Stimulated activated CD4-positive, alpha-beta T cell treated with anti-CD3 and anti-CD28 coated beads, Interleukin-1b, Interleukin-23, amount 100 ng/mL, for 1 hour (primary cell): ENCODE data around the gene LCMT2.

Experiments
- DNase-seq, 2 donors: peaks; one replicate each; pipeline ENCODE4 v3.0.0-alpha.2; 2020; ENCODE audit warnings: low read depth in 2 of 2

The LCMT2 gene, protein sequence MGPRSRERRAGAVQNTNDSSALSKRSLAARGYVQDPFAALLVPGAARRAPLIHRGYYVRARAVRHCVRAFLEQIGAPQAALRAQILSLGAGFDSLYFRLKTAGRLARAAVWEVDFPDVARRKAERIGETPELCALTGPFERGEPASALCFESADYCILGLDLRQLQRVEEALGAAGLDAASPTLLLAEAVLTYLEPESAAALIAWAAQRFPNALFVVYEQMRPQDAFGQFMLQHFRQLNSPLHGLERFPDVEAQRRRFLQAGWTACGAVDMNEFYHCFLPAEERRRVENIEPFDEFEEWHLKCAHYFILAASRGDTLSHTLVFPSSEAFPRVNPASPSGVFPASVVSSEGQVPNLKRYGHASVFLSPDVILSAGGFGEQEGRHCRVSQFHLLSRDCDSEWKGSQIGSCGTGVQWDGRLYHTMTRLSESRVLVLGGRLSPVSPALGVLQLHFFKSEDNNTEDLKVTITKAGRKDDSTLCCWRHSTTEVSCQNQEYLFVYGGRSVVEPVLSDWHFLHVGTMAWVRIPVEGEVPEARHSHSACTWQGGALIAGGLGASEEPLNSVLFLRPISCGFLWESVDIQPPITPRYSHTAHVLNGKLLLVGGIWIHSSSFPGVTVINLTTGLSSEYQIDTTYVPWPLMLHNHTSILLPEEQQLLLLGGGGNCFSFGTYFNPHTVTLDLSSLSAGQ

DNA sequence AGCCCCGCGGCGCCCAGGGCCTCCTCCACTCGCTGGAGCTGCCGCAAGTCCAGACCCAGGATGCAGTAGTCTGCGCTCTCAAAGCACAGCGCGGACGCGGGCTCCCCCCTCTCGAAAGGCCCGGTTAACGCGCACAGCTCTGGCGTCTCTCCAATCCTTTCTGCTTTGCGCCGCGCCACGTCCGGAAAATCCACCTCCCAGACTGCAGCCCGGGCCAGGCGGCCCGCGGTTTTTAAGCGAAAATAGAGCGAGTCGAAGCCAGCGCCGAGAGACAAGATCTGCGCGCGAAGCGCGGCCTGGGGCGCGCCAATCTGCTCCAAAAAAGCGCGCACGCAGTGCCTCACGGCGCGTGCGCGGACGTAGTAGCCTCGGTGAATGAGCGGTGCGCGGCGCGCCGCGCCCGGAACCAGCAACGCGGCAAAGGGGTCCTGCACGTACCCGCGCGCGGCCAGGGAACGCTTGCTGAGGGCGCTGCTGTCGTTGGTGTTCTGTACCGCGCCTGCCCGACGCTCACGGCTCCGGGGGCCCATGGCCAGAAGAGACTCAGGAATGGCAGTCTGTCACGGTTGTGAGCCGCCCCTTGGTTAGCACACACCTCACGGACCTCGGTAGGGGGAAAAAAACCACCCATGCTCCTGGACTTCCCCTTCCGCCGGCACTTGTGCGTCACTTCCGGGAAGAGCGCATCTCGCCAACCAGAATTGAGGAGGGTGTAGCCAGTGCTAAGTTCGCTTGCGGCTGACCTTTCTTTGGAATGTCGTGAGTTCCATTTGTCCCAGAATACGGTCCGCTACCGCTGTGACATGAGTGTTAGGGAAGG is at the start of gene LCMT2:
Gene LCMT2 (minus strand): TSS at position 614 of the 820 bp plus-strand sequence. CDS start 84 bp downstream, at position 530.
- DNase-seq = peak; percentile 70 to 71

DNA sequence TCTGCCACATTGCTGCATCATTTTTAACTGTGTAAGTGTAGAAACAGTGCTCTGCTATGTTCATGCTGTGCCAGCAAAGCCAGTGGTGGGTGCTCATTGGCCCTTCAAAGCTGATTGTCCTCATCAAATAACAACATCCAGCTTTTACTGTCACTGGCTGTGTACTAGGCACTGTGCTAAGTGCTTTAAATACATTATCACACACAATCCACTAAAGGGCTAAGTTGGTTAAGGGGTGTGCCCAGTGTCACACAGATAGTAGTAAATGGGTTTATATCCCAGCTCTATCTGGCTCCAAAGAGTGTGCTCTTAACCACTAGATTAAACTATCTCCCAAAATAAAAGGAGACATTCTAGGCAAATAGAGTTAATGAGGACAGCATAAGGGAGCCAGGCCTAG is 48.2 kb upstream of the LCMT2 start:
- DNase-seq = no peak

DNA sequence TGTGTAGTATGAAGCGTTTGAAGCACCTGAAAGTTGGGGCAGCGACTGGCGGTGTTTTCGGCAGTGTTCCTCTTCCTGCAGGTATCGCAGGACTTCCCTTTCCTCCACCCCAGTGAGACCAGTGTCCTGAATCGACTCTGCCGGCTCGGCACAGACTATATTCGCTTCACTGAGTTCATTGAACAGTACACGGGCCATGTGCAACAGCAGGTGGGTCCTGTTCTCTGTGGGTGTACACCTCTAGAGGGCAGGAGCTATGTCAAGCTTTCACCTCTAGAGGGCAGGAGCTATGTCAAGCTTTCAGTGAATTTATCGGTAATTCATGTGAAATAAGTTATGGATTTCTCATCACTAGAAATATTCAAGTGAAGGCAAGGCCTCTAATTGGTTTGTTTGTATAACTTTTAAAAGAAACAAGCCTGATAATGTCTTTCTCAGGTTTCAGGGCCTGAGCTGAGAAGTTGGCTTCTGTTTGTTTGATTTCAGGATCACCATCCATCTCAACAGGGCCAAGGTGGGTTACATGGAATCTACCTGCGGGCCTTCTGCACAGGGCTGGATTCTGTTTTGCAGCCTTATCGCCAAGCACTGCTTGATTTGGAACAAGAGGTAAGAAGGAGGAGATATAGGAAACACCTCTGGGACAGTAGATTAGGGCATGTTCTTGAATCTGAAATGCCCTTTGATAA is 45.8 kb upstream of the LCMT2 start:
- no peak for DNase-seq

DNA sequence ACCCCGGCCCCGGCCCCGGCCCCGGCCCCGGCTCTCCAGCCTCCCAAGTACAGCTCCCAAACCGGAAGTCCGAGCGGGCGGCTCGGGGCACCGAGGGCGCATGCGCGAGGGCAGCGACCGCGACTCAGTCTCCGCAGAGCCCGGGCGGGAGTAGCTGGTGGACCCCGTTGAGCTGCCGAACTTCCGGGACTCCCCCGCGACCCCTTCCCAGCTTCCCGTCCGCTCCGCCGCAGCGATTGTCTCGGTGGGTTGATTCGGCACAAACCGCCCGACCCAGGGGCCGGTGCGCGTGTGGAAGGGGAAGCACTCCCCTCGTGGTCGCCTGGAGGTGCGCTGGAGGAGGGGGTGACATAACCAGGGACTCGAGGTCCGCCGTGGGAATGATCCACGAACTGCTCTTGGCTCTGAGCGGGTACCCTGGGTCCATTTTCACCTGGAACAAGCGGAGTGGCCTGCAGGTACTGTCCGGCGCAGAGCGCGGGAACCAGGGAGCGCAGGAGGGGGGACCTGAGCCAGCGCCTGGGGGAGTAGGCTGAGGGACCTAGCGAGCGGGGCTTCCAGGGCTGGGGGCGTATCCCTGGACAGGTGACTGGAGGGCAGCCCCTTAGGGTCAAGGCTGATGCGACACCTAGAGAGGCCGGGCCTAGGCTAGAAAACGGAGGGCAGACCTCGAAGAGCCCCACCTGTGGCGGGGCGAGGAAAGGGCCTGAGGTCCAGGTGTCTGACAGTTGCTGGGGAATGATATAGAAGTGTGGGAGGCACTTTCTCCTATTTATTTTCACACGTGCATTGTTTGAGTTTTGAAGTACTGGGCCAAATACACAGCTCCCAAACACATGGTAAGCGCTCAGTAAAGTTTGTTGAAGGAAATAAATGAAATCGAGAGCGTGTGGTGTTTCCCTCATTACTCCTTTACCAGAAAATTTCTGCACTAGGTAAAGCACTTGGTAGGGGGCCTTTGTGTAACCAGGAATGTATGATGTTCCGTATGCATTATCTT is 40.9 kb upstream of the LCMT2 start, which contains the start of the genes TUBGCP4 and ZSCAN29:
Gene TUBGCP4 (plus strand): TSS at position 127 of the 1,000 bp plus-strand sequence. CDS start 254 bp downstream, at position 381.
Gene ZSCAN29 (minus strand): TSS at position 69 of the 1,000 bp plus-strand sequence. CDS start 1,130 bp downstream, outside the sequence.
- DNase-seq = peak; percentile 44 to 50

DNA sequence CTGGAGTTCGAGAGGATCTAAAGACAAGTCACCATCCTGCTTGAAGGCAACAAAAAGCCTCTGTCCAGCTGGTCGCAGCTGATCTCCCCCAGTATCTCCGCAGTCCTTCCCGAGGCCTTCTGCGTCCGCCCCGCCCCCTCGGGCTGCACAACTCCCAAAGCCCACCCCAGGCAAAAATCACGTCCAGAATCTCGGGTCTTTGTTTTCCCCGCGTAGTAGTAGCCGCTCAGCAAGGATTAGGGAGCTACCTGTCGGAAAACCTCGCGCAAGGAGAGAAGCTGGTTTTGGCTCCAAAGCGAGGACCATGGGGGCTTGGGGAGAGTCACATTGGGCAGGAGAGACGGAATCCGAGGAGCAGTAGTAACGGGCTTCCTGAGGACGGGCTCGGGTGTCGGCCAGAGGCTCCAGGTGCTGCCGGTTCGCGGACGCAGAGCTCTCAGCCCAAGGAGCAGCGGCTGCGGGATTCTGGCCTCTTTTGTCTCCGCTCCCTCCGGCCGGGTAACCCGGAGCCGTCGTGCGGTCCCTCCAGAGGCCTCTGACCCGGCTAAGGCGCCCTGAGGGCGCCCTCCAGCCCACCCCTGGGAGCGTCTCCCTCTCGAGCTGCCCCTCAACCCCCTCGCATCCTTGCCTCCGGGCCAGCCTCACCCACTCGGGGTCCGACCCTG is 40.1 kb upstream of the LCMT2 start:
- DNase-seq = no peak

DNA sequence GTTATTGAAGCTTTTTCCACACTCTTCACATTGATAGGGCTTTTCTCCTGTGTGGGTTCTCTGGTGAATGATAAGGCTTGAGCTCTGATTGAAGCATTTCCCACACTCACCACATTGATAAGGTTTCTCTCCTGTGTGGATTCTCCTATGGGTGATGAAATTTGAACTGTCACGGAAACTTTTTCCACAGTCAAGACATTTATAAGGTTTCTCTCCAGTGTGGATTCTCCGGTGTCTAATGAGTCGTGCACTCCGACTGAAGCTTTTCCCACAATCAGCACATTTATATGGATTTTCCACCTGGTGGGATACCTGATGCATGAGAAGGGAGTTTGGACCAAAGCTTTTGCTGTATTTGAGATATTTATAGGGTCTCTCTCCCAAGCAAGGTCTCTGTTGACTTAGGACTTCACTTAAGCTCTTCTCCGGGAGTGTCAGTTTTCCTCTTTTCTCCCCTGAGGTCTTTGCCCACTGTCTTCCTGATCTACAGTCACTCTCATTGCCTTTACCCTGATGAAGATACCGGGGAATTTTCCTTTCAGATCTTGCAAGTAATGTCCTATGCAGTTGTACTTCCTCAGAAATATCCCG is 31.0 kb upstream of the LCMT2 start:
- no peak for DNase-seq

DNA sequence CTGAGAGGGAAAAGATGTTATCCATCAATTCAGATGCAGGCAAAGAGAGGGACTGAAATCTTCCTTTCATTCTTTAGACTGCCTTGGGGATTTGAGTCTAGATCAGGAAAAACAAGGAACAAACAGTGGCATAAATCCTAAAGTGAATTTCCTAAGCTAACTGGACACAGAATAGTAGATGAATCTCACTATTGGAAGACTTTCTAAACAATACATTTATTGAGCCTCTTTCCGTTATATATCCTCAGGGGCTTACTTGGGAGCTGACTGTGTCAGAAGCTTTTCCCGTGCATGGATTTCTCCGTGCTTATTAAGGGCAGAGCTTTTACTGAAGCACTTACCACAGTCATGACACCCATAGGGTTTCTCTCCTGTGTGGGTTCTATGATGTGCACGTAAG is 30.4 kb upstream of the LCMT2 start:
- no peak for DNase-seq

DNA sequence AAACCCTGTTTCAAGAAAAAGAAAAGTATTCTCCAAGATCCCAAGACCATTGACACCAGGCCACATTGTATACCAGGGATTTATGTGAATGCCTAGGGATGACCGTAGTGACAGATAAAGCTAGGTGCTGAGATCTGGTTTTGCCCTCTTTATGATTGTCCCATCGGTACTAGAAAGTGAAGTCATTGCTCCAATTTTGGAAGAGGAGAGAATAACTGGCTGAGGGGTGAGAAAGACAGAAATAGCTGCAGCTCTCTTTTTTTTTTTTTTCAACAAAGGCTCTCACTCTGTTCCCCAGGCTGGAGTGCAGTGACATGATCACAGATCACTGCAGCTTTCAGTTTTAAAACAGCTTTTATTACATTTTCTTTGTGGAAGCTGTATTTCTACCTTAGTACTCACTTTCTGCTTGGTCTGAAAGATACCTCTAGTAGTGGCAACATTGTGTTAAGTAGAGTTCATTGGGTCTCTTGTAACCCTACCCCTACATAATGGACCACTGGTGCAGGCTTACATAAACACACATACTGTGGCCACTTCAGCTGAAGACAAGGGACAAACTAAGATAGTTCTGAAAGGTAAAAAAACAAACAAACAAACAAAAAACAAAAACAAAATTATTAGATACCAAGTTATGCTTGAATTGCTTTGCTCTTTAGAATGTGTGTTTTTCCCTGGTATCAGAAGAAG is 22.5 kb upstream of the LCMT2 start:
- DNase-seq = no peak

DNA sequence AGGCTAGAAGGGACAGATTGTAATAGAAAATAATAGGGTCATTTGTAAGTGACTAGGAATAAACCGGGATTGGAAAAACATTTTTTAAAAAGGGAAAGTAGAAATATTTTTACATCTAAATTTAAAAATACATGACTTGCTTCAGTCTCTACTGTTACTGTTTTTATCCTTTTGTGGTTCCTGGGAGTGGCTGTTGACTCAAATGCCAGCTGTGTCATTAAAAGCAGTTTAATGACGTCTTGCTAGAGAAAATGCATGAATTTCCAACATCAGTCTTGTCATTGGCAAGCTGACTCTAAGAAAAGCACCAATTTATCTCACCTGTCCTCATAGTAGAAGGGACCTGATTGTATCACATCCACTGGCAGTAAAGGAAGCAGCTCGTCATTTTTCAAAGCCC is 16.7 kb upstream of the LCMT2 start:
- DNase-seq = no peak

DNA sequence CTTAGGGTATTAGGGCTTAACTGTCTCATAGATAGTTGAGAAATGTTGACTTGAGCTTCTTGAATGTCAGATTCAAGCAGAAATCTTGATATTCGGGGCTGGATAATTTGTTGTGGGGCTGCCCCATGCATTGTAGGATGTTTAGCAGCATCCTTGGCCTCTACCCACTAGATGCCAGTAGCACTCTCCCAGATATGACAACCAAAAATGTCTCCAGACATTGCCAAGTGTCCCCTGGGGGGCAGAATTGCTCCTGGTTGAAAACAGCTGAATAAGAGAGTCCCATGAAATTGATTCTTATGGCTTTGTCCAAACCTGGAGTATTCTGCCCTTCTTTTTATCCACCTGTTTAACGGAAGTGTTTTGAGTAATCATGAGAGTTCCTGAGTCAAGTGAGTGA is 15.9 kb upstream of the LCMT2 start:
- DNase-seq = no peak

DNA sequence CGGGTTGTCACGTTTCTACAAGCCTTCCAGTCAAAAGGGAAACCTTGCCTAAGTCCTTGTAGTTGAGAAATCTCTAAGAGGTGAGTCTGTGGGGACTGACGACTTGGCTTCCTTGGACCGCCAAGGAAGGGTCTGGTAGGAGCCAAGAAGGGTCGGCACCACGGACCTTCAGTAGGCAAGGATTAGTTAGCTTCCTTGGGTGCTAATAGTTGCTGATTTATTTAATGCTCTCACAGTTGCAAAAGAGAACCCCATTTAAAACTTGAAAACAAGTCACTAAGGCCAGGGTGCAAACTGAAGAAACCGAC is 361 bp upstream of the LCMT2 start:
- no peak for DNase-seq

DNA sequence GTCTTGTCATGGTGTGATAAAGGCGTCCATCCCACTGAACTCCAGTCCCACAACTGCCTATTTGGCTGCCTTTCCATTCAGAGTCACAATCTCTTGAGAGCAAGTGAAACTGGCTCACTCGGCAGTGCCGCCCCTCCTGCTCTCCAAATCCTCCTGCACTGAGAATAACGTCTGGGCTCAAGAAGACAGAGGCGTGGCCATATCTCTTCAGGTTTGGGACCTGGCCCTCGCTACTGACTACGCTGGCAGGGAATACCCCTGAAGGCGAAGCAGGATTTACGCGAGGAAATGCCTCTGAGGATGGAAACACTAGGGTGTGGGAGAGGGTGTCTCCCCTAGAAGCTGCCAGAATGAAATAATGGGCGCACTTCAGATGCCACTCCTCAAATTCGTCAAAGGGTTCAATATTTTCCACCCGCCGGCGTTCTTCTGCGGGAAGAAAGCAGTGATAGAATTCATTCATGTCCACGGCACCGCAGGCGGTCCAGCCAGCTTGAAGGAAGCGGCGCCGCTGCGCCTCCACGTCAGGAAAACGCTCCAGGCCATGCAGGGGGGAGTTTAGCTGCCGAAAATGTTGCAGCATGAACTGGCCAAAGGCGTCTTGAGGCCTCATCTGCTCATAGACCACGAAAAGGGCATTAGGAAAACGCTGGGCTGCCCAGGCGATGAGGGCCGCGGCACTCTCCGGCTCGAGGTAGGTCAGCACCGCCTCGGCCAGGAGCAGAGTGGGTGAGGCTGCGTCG is 985 bp downstream of the LCMT2 start:
- DNase-seq = no peak

DNA sequence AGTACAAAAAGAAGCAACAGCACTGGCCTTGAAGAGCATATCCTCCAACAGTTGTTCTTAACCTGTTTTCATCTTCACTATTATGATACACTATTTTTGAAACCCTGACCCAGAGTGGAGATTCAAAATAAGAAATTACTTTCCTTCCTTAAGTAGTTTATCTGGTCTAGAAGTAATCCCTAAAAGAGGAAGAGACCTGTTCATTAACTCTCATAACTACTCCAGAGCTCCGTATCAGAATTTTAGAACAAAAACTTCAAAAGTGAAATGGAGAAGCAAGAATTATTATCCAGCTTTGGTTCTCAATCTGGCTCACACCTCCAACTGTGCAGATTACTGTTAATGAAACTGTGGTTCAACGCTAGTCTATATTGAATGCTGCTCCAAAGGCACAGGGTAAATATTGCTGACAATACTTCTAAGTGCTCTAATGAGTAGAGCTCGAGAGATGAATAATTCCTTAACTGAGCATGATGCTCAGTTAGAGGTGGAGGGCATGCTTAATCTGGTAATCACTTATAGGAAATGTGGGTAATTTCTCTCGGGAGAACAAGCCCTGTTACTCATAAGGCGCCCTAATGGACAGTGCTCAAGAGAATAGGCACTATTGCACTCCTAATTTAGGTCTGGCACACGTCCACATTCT is 5.2 kb downstream of the LCMT2 start:
- no peak for DNase-seq

DNA sequence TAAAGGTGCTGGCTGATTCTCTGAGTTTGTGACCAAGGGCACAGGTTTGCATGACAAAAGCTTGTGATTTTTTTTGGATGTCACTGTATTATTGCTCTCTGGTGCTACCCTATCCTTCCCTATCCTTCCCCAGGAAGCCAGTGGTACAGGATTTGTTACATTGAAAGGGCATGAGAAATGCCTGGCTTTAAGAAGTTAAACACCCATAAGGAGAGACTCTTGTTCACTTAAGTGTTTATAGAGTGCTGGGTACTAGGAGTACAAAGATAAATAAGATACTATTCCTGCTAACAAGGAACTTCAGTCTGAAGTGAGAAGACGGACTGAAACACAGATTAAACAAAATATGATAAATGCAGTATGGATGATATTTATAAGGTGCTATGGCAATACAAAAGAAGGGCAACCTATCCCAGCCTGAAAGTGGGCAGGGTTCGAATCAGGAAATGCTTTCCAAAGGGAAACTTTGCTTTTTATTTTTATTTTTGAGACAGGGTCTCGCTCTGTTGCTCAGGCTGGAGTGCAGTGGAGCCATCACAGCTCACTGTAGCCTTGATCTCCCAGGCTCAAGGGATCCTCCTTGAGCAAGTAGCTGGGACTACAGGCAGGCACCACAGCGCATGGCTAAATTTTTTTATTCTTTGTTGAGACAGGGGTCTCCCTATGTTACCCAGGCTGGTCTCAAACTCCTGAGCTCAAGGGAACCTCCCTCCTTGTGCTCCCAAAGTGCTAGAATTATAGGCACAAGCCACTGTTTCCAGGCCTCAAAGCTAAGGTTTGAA is 11.2 kb downstream of the LCMT2 start:
- DNase-seq = no peak

DNA sequence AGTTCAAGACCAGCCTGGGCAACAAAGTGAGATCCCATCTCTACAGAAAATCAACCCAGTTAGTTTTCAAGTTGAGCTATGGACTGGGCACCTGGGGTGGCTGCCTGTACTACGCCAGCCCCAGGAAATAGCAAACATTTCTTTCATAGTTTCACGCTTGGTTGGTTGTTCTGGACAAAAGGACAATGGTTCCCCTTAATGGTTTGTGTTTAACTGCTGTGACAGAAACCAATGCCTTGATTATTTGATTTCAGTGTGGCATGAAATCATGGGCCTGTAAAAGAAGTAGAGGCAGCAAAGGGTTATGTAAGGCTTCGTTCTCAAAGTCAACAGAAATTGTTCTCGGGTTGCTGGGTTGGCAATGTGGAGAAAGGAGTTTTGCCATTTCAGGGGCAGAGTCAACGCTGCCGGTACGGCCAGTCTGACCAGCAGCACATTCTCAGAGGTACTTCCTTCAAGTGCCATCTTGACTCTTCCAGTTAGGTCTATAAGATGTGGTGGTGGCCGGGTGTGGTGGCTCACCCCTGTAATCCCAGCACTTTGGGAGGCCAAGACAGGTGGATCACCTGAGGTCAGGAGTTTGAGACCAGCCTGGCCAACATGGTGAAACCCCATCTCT is 12.7 kb downstream of the LCMT2 start:
- no peak for DNase-seq

DNA sequence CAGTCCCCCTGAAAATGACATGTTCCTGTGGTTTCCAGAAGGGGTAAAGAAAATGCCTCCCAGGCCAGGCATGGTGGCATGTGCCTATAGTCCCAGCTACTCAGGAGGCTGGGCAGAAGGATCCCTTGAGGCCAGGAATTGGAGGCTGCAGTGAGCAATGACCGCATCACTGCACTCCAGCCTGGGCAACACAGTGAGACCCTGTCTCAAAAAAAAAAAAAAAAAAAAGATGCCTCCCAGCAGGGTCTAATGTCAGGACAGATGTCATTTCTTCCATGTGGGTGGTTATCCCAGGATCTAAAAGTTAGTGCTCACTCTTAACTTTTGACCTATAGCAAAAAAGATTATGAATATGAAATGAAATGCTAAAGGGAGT is 13.4 kb downstream of the LCMT2 start:
- DNase-seq = no peak
